Effector CD4-positive, alpha-beta T cell (primary cell): ENCODE measurements around the gene SERPINI1.

Experiments
- DNase-seq: peaks from one replicate; pipeline ENCODE4 v3.0.0-alpha.2; 2020
- total RNA-seq: gene quantifications from one replicate; lab custom pipeline; 2026; lab: John Stamatoyannopoulos, UW

The SERPINI1 gene
- total RNA-seq, result 5.3 reads per million, percentile 20 among the genes with 10 or more reads in this experiment

GRCh38 chr3:167735233-167736138 is at the start of gene SERPINI1:
SERPINI1 (plus strand) TSS chr3:167735721; CDS start chr3:167789129, 53,408 bp downstream.
- DNase-seq, result peak; percentile 73

DNA sequence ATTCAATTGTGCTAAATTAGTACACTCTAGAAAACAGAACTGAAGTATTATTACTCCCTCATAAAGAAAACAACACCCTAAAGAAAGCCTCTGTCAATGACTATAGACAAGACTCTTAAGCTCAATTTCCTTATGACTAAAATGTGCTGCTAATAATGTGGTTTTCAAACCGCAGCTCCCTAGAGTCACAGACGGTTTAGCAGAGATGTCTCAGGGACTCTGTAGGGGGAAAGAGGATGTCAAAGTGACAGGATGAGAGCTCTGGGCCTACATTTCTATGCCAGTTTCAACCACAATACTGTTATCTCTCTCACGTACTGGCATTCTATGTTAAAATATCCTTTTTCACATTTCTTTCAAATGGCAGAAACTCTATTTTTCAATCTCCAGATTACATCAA is 44.2 kb upstream of the SERPINI1 start:
- DNase-seq, result no peak

GRCh38 chr3:167694121-167694520 is 41.4 kb upstream of the SERPINI1 start:
- DNase-seq, result no peak

- DNase-seq, result no peak
Measured at GRCh38 chr3:167700046-167700445, 35.5 kb upstream of the SERPINI1 start.

DNA sequence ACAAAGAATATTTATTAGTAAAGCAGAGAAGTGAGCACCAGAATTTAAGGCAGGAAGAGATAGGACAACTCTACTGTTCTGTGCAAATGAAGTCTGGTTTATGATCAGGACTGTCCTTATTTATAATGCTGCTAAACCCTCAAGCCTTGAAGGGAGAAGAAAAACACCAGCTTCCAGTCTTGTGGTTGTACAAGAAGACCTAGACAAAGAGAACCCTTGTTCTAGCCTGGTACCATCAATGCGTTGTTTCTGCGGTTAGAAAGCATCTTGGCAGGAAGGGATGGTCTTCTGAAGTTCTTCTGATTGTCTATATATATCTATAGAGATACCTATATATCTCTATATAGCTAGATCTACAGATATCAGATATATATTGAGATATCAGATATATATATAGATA is 34.6 kb upstream of the SERPINI1 start:
- no peak for DNase-seq

GRCh38 chr3:167705840-167706239 is 29.7 kb upstream of the SERPINI1 start:
- no peak for DNase-seq

- no peak for DNase-seq
Measured at GRCh38 chr3:167709690-167710089, 25.8 kb upstream of the SERPINI1 start.

- DNase-seq, result no peak
Measured at GRCh38 chr3:167710552-167710951, 25.0 kb upstream of the SERPINI1 start.

- DNase-seq, result no peak
Measured at GRCh38 chr3:167711439-167711838, 24.1 kb upstream of the SERPINI1 start.

DNA sequence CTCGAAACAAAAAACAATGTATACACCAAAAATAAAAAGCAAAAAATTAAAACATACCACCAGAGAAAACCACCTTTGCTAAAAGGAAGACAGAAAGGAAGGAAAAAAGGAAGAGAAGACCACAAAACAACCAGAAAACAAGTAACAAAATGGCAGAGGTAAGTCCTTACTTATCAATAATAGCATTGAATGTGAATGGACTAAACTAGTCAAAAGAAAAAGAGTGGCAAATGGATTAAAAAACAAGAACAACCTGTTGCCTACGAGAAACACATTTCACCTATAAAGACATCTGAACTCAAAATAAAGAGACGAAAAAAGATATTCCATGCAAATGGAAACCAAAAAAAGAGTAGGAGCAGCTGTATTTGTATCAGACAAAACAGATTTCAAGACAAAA is 23.1 kb upstream of the SERPINI1 start:
- no peak for DNase-seq

- no peak for DNase-seq
Measured at GRCh38 chr3:167714871-167715270, 20.6 kb upstream of the SERPINI1 start.

DNA sequence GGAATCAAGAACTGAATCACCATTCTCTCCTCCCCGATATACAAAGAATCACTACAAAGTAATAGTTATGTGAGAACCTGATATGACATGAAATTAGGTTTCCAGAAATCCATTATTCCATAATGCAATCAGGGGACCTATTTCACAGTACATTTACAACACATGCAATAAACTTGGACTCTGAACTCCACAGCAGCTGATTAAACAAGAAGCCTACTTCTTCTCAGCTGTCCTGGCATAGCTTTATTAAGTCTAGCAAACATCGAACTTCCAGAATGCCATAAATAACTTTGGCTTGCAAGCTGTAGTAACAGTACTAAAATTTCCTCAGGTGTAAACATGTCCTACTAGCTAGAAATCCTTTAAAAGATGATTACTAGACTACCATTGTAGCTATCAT is 18.6 kb upstream of the SERPINI1 start:
- no peak for DNase-seq

GRCh38 chr3:167718582-167718981 is 16.9 kb upstream of the SERPINI1 start:
- no peak for DNase-seq

DNA sequence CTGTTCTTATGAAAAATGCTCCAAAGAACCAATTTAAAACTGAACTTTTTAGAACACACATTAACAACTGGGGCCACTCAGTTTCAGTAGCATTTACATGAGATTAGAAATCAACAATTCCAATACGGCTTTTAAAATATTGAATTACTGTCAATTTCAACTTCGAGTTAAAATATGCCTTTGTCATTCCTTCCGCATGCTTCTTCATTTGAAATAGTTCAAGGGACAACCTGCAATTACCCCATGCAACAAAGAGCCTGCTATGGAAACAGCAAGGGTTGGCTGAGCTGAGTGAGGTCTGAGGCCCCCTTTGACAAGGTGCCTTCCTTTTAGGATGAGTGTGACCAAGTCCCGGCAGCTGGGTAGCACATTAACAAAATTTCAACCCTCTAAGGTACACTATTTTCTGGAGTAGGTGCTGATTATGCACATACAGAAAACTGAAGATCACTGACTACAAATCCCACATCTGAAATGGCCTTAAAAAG is 12.5 kb upstream of the SERPINI1 start:
- no peak for DNase-seq

- no peak for DNase-seq
Measured at GRCh38 chr3:167723872-167724271, 11.6 kb upstream of the SERPINI1 start.

- DNase-seq, result no peak
Measured at GRCh38 chr3:167728176-167728575, 7.3 kb upstream of the SERPINI1 start.

- no peak for DNase-seq
Measured at GRCh38 chr3:167728632-167729323, 6.7 kb upstream of the SERPINI1 start.

GRCh38 chr3:167729591-167729990 is 5.9 kb upstream of the SERPINI1 start:
- no peak for DNase-seq

- no peak for DNase-seq
Measured at GRCh38 chr3:167731393-167731792, 4.1 kb upstream of the SERPINI1 start.

GRCh38 chr3:167732313-167733065 is 3.0 kb upstream of the SERPINI1 start:
- no peak for DNase-seq

DNA sequence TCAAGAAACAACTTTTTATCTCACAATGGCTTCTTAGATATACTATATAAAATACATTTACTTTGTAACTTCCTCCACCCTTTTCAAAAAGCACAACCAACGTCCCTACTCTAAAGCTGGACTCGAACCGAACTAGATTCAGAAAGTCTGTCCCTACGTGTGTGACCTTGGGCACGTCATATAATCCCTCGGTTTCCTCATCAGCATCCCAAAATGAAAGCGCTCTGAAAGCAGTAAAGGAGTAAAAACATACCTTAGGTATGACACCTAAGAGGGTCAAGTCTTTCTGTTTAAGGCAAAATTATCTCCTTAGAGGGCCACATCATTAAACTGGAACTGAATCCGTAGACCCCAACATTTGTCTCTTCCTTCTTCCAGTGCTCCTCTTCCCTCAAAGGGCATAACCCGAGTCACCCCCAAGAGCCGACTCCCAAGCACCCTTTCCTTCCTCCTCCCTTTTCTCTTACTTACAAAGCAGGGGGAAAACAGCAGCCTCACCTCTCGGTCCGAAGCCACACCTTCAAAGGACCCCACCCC is 1.5 kb upstream of the SERPINI1 start:
- no peak for DNase-seq

DNA sequence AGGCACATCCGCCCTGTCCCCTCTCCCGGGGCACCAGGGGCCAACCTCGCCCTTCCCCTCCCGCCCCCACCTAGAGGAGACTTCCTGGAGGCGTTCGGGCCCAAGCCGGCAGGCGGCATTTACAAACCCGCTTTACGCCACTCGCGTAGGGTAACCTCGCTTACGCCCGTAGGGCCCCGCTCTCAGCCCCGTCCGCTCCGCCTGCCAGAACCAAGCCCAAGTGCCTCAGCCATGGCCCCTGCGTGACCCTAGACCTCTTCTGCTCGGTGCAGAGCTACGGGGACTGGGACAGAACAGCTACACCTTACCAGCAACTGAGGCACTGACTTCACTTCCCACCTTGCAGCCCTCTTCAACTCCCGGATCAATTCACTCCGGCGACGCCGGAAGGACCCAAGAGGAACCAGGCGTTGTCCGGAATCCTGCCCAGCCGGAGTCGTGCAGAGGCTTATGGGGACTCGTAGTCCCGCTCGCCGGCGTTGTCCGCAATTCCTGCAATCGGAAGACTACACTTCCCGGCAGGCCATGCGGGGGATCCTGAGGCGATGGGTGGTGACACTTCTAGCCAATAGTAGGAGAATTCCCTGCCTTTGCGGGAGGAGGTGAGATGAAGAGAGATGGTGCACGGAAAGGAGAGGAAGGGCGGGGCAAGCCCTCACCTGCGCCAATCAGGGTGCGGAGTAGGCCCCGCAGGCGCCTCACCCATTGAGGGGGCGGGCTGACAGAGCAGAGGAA is 856 bp upstream of the SERPINI1 start, which contains the start of gene PDCD10:
PDCD10 (minus strand) TSS at position 395 of the 735 bp plus-strand sequence. CDS start 14,735 bp downstream, outside the sequence.
- peak; percentile 97 for DNase-seq
